HG03469 (cell line): ENCODE data around the gene KLKB1.
"Not testable (repeated sequence)": the region's sequence is repeated elsewhere in the genome, so short reads cannot be mapped to it uniquely, and the experiment has no call there.

Experiments used
- ATAC-seq: cut with Tn5 transposase; IDR thresholded peaks from one replicate; pipeline ENCODE4 v1.9.1; 2021; ENCODE audit warnings: mild to moderate bottlenecking, moderate library complexity, moderate number of reproducible peaks; ENCODE audit not compliant: unreplicated experiment

Gene KLKB1

GRCh38 chr4:186226521-186227189 is 652 bp upstream of the KLKB1 start:
- no peak for ATAC-seq

GRCh38 chr4:186227744-186228513 is 622 bp downstream of the KLKB1 start:
- ATAC-seq = no peak

GRCh38 chr4:186228514-186228894 is 1.2 kb downstream of the KLKB1 start:
- no peak for ATAC-seq

GRCh38 chr4:186234367-186234766 is 7.1 kb downstream of the KLKB1 start:
- no peak for ATAC-seq

GRCh38 chr4:186236126-186236525 is 8.8 kb downstream of the KLKB1 start:
- no peak for ATAC-seq

- no peak for ATAC-seq
These were observed 13.1 kb downstream of the KLKB1 start for GRCh38 chr4:186240452-186240847.

GRCh38 chr4:186240848-186241491 is 13.7 kb downstream of the KLKB1 start:
- no peak for ATAC-seq

GRCh38 chr4:186241616-186242015 is 14.3 kb downstream of the KLKB1 start:
- ATAC-seq = no peak

GRCh38 chr4:186242031-186242430 is 14.7 kb downstream of the KLKB1 start:
- ATAC-seq = not testable (repeated sequence)

- no peak for ATAC-seq
These were observed 16.0 kb downstream of the KLKB1 start for GRCh38 chr4:186243331-186243730.

GRCh38 chr4:186244835-186245234 is 17.5 kb downstream of the KLKB1 start:
- ATAC-seq = no peak

GRCh38 chr4:186247062-186247752 is 19.9 kb downstream of the KLKB1 start:
- ATAC-seq = not testable (repeated sequence)

- no peak for ATAC-seq
These were observed 21.3 kb downstream of the KLKB1 start for GRCh38 chr4:186248643-186249042.

GRCh38 chr4:186249785-186250754 is 22.8 kb downstream of the KLKB1 start:
- ATAC-seq = no peak

GRCh38 chr4:186250760-186251159 is 23.5 kb downstream of the KLKB1 start:
- no peak for ATAC-seq

- no peak for ATAC-seq
These were observed 27.8 kb downstream of the KLKB1 start for GRCh38 chr4:186255122-186255521.

GRCh38 chr4:186258216-186258811 is 31.0 kb downstream of the KLKB1 start:
- no peak for ATAC-seq

- no peak for ATAC-seq
These were observed 32.8 kb downstream of the KLKB1 start for GRCh38 chr4:186260117-186260503.

- no peak for ATAC-seq
These were observed 33.5 kb downstream of the KLKB1 start for GRCh38 chr4:186260504-186261448.
